Left colon (tissue), 2 donors: ENCODE data around the gene SEM1. TPM values are rescaled to one million over a fixed set of nuclear protein-coding genes. Genes with fewer than 3 reads are reported as not detected.
"Not testable (repeated sequence)": the region's sequence is repeated elsewhere in the genome, so short reads cannot be mapped to it uniquely, and the experiment has no call there.

Experiments
- ATAC-seq: fragments of 200-7000 bp; cut with Tn5 transposase; one replicate; pipeline ENCODE4 v1.9.1; 2020; ENCODE audit warnings: mild to moderate bottlenecking, moderate library complexity
- DNase-seq, 2 donors: peaks; one replicate each; pipeline ENCODE4 v3.0.0-alpha.2; 2020
- intact Hi-C, 2 donors: fragments of 100-400 bp; cut with DNase I in 1 of 2; cut with micrococcal nuclease in 1 of 2; formaldehyde crosslinking; loops; one replicate each; pipeline versions ENCODE4 v1.11.2 to v1.14.0; 2022; cut with DNase I, micrococcal nuclease
- total RNA-seq, 2 donors: library from RNA; stranded (reverse); fragmentation: NEBNext Ultra II Directional; extraction: Animal tissue kit (Norgen Biotek cat#: 25700); gene quantifications; one replicate each; pipeline ENCODE4 v1.2.1, GENCODE V29; 2021
- donor health status: DM: no; HTN: no; CAD: no.
- donor health status: DM: yes; HTN: yes; CAD: no.

SEM1 gene
- total RNA-seq, 2 donors from 2014 or later = 38.7 to 45.8 TPM

DNA sequence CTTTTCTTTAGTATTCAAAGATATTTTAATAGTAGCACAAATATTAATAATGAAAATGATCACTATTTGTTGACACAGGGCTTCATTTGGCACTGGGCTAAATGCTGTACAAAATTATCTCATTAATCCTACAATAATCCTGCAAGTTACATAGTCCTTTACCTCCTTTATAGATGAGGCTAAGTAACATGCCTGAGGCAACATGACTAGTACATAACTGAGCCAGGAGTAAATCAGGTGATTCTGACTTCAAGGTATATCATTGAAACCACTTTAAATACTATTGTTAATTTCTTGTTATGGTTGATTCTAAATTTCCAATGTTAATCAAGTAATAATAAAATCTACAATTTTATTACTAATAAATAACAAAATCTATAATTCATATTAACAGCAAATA, 39.8 kb downstream of the SEM1 start:
- ATAC-seq (no peak), DNase-seq (no peak)
- intact Hi-C loops = no loop called here

DNA sequence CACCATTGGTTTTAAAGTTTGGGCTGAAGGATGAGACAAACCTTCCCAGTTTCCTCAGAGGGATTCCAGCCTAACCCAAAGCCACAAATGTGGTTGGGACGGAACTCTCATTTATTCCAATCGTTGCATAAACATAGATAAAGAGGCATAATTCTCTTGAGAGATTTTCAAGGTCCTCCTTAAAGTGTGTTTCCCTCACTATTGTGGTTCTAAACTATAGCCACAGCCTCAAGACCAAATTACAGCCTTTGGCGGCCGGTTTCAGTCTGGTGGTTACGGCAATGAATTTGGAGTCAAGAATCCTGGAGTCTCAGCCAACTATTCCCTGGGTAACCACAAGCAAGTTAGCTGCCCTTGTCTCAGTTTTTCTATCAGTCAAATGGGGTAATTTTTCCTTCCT, 42.6 kb downstream of the SEM1 start:
- no peak for ATAC-seq
- no peak for DNase-seq
- intact Hi-C loops = no loop called here

DNA sequence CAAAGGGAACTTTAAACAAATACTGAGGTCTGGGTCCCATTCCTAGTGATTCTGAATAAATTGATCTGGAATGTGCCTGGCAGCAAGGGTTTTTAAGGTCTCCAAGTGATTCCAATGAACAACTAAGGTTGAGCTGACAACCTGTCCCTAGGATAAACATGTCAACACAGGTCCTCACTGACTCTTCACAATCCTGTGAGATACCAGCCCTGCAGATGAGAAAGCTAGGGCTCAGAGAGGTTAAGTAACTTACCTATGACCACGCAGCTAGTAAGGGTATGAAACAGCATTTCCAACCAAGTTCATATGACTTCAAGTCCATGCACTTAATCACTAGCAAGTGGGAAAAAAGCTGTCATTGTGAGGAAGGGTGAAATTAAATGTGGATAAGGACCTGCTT, 44.0 kb downstream of the SEM1 start:
- ATAC-seq (no peak), DNase-seq (no peak)
- intact Hi-C loops = no loop called here

DNA sequence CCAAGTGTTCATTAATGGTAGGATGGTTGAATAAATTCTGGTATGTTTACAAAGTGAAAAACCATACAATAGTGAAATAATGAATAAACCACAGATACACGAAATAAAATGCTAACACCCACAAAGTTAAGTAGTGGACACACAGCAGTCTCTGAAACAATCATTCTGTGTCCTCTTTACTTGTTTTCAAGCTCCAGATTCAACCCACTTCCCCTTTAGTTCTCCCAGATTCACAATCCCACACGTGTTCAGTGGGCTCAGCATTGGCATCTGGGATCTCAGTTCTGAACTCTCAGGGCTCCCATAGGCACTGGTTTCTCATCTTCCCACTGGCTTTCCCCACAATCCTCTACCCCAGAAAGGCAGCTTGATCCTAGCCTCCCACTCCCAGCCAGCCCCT, 44.9 kb downstream of the SEM1 start:
- ATAC-seq = no peak
- intact Hi-C loops = no loop called here

DNA sequence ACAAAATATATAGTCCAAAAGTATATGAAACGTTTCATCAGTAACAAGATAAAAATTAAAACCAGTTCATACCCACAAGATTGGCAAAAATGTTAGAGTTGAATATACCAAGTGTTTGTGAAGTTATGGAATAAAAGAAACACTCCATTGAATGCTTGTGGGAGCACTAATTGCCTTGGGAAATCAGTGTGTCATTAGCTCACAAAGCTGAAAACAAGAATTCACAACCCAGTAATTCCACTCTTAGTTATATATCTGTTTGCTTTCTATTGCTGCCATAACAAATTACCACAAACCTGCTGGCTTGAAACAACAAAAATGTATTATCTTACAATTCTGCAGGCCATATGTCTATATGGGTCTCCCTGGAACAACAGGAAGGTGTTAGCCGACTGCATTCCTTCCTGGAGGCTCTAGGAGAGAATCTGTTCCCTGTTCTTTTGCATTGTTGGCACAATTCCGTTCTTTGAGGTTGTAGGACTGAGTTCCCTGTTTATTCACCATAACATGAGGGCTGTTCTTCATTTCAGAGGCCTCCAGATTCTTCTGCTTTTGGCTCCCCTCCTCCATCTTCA, 45.7 kb downstream of the SEM1 start:
- no peak for DNase-seq
- no peak for ATAC-seq
- intact Hi-C loops = no loop called here

More for the DNA sequence above, 44.9 kb downstream of the SEM1 start:
- no peak for DNase-seq

DNA sequence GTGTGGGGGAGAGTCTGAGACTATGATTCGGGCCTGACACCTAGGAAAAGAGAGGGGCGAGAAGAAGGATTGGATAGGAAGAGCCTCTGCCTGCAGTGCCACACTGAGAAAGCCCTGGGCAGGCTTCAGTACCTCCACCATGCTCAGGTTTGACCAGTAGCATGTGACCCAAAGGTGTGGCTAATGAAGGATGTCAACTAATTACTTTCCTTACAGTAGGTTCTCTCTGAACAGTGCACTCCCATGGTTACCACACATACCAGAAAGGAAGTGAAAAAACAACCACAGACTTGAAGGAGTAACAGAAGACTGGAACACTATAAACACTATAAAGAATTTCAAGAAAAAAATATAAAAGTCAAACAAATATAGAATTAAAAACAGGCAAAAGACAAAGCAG, 46.2 kb downstream of the SEM1 start:
- no peak for DNase-seq

DNA sequence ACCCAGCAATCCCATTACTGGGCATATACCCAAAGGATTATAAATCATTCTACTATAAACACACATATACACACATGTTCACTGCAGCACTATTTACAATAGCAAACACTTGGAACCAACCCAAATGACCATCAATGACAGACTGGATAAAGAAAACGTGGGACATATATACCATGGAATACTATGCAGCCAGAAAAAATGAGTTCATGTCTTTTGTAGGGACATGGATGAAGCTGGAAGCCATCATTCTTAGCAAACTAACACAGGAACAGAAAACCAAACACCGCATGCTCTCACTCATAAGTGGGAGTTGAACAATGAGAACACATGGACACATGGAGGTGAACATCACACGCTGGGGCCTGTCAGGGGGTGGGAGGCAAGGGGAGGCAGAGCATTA, 47.5 kb downstream of the SEM1 start:
- intact Hi-C loops, ATAC-seq, DNase-seq: not testable (repeated sequence)

More for the DNA sequence above, 46.2 kb downstream of the SEM1 start:
- intact Hi-C loops = no loop called here
- no peak for ATAC-seq

DNA sequence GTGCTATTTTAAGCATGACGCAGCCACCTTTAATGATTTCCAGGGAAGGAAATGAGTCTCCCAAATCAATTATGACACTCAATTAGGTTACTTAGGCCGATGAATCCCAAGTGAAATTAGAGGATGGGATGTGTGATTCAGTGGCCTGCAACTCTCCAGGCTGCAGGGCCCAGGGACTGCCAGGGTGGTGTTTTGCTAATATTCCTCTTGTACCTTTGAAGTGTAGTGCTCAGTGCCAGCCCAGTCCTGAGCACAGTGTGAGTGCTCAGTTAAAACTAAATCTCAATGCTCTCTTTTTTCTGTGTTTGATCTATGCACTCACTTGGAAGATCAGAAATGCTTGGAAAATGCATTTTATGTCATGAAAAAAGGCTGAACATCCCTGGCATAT, 51.6 kb downstream of the SEM1 start:
- no peak for ATAC-seq
- no peak for DNase-seq
- intact Hi-C loops = no loop called here

DNA sequence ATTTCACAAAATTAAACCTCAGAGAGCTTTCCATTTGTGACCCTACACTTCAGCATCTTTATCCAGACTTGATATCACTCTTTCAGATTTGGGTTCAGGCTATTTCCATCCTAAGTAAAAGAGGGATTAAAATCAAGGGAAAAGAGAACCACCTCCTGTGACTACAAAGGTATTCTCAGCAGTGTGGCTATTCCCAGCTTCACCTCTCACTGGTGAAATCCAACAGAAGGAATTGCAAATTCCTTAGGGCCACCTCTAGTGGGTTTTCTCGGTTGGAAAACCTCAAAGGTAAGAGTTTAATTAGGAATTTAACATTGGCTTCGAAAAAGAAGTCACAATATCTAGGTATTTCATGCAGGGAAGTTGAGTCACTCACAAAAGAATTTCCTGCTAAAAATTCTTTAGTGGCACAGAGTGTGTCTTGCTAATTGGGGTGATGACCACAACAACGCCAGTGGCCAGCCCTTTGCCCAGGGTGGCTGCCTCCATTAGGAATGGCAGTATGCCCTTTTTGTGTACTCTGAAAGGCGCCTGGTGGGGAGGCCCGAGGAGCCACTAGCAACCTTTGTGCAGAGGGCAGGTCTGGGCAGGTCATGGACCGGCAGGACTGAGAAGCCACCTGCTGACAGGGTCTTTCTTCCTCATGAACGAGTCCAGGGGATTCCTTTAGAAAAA, 52.2 kb downstream of the SEM1 start:
- no peak for DNase-seq
- intact Hi-C loops = no loop called here
- ATAC-seq = no peak

DNA sequence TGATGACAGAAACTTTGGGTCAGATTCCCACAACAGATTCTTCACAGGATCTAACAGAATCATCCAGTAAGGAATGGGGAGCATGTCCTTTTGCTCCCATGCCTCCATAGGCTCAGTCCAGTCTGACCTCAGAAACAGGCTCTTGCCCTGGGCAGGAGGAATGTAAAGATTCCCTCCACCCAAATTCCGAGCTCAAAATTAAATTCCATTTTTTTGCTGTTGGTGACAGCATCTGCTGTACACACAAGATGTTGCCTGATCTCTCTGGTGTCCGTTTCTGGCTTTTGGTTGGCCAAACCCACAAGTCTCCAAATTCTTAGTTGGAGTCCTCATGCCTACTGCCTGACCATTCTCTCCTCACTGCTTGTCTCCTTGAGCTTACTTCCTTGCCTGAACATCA, 53.7 kb downstream of the SEM1 start:
- no peak for DNase-seq
- no peak for ATAC-seq
- intact Hi-C loops = no loop called here

DNA sequence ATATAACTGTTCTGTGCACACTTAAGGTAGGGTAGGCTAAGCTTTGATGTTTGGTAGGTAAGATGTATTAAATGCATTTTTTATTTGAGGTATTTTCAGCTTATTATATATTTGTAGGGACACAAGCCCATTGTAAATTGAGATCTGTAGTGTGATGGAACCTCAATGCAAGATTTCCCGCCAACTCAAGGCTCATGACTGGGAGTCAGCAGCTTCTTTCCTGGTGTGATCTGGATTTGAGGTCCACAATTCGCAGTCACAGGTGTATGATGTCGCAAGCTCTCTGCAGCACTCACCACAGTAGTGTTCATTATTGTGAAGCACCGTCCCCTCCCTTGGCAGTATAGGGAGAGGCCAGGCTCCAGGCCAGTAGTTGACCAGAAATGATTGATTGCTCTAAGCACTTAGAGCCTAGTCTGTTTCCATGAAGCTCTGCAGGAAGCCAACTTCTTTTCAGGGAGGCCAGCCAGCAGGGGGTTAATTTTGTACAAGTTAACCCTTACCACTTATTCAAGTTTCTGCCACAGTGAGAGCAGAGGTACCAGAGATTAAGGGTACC, 54.9 kb downstream of the SEM1 start:
- DNase-seq (no peak), ATAC-seq (no peak)
- intact Hi-C loops = no loop called here

DNA sequence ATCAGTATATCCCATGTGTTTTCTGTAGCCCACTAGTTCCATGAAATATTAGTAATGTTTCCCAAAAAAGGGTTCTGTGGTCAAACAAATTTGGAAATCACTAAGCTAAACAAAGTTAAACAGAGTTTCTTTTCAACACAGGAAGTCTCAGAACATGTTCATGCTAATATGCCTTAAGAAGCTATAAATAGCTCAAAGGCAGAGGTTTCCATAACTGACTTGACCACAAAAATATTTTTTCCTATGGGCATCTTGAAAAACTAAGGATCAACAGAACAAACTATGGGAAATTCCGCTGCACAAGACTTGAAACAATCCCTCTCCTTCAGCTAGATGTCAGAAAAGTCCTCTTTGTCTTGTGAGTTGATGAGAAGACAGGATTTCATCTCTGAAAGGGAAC, 59.7 kb downstream of the SEM1 start:
- DNase-seq (no peak), ATAC-seq (no peak)
- intact Hi-C loops = no loop called here

DNA sequence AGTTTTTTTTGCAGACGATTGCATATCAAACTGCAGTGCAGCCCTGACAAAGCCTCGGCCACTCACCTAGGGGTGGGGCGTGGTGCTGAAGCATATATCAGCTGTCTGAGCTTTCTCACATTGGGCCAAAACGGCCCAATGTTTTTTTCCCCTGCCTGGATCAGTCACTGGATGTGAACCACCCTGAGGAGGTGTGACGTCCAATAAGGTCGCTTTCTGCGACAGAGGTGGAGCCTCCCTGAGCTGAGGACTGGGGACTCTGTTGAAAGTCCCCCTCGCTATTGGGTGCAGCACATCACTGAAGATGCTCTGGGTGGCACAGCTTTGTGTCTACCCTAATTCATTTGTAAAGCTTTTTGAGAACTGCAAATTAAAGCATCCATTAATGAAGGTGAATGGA, 60.9 kb downstream of the SEM1 start:
- intact Hi-C loops = no loop called here
- ATAC-seq = no peak
- no peak for DNase-seq

DNA sequence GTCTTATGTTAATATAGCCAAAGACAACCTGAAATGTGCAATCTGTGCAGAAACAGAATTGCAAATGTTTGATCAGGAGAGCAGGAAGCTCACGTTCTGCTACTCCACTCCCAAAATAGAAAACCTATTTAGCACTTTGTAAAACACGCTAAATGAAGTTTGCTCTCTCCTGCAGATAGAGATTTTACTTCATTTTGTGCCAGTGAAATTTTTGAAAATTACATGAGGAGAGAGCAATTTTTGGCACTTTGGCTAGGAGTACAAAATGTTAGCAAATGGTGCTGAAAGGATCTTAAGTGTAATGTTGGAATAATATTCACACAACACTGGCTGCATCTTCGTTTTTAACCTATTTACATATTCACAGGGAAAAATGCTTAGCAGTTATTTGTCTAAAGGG, 61.9 kb downstream of the SEM1 start:
- ATAC-seq = no peak
- intact Hi-C loops = no loop called here
- no peak for DNase-seq

DNA sequence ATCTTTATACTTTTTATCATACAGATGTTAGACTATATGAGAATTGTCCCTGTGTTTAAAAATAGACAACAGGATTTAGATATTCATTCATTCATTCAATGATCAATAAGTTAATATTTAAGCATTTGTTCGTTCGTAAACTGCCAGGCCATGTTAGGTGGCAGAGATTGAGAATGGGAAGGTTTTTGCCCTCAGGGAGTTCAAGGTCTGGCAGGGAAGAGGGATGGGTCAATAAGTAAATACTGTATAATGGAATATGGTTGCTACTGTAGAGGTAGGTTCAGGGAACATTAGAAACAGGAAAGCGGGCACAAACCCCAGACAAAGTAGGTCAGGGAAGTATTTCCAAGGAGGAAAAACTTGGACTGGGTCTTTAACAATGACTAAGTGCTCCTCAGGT, 64.6 kb downstream of the SEM1 start:
- ATAC-seq = no peak
- intact Hi-C loops = no loop called here

DNA sequence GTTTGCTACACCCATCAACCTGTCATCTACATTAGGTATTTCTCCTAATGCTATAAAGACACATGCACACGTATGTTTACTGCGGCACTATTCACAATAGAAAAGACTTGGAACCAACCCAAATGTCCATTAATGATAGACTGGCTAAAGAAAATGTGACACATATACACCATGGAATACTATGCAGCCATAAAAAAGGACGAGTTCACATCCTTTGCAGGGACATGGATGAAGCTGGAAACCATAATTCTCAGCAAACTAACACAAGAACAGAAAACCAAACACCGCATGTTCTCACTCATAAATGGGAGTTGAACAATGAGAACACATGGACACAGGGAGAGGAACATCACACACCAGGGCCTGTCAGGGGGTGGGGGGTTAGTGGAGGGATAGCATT, 66.2 kb downstream of the SEM1 start:
- intact Hi-C loops, ATAC-seq, DNase-seq: not testable (repeated sequence)

More for the DNA sequence above, 64.6 kb downstream of the SEM1 start:
- no peak for DNase-seq

DNA sequence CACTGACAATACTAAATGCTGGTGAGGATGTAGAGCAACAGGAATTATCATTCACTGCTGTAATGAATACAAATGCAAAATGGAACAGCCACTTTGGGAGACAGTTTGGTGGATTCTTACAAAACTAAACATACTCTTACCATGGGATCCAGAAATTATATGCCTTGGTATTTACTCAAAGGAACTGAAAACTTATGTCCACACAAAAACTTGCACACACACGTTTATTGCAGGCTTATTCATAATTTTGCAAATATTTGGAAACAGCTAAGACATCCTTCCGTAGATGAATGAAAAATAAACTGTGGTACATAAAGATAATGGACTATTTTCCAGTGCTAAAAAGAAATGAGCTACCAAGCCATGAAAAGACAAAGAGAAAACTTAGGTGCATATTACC, 69.6 kb downstream of the SEM1 start:
- intact Hi-C loops = no loop called here
- ATAC-seq = no peak
- no peak for DNase-seq
